ENCODE results near the gene PTEN.

- TF ChIP-seq, protein P1, sequence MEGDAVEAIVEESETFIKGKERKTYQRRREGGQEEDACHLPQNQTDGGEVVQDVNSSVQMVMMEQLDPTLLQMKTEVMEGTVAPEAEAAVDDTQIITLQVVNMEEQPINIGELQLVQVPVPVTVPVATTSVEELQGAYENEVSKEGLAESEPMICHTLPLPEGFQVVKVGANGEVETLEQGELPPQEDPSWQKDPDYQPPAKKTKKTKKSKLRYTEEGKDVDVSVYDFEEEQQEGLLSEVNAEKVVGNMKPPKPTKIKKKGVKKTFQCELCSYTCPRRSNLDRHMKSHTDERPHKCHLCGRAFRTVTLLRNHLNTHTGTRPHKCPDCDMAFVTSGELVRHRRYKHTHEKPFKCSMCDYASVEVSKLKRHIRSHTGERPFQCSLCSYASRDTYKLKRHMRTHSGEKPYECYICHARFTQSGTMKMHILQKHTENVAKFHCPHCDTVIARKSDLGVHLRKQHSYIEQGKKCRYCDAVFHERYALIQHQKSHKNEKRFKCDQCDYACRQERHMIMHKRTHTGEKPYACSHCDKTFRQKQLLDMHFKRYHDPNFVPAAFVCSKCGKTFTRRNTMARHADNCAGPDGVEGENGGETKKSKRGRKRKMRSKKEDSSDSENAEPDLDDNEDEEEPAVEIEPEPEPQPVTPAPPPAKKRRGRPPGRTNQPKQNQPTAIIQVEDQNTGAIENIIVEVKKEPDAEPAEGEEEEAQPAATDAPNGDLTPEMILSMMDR (IDR thresholded peaks at IDR 0.05): no peak
- no peak for TF ChIP-seq POLR2AphosphoS5 (IDR thresholded peaks at IDR 0.05; ENCODE audit: insufficient read depth in 1 of 2, low read depth in 1 of 2)
Measured at GRCh38 chr10:87960230-87960629, 96.8 kb downstream of the PTEN start.
